GM18519 (cell line): ENCODE data around the gene MXRA7.
A peak's percentile ranks its signal among the peaks of the same experiment; 100 is the strongest.
"Not testable (repeated sequence)": the region's sequence is repeated elsewhere in the genome, so short reads cannot be mapped to it uniquely, and the experiment has no call there.

Experiments used
- ATAC-seq: cut with Tn5 transposase; IDR thresholded peaks from one replicate; pipeline ENCODE4 v1.9.1; 2021; ENCODE audit warnings: mild to moderate bottlenecking, moderate library complexity; ENCODE audit not compliant: unreplicated experiment, low FRiP score

The MXRA7 gene

GRCh38 chr17:76736349-76737081 is 25.8 kb upstream of the MXRA7 start:
- ATAC-seq: peak; percentile 5

GRCh38 chr17:76735586-76736348 is 25.0 kb upstream of the MXRA7 start:
- ATAC-seq: no peak

- ATAC-seq: no peak
These were observed 24.2 kb upstream of the MXRA7 start for GRCh38 chr17:76735006-76735405.

- no peak for ATAC-seq
These were observed 23.5 kb upstream of the MXRA7 start for GRCh38 chr17:76734080-76734840.

GRCh38 chr17:76733618-76733957 is 22.8 kb upstream of the MXRA7 start:
- no peak for ATAC-seq

GRCh38 chr17:76732734-76733617 is 22.2 kb upstream of the MXRA7 start:
- no peak for ATAC-seq

GRCh38 chr17:76731800-76732733 is 21.3 kb upstream of the MXRA7 start:
- ATAC-seq: not testable (repeated sequence)

GRCh38 chr17:76727745-76728456 is 17.1 kb upstream of the MXRA7 start:
- no peak for ATAC-seq

GRCh38 chr17:76726776-76727718 is 16.3 kb upstream of the MXRA7 start, which contains the start of gene METTL23:
Gene METTL23 (plus strand): TSS chr17:76726839. CDS start chr17:76729711, 2,872 bp downstream.
- peak; percentile 38 for ATAC-seq

GRCh38 chr17:76726231-76726775 is 15.5 kb upstream of the MXRA7 start, which contains the start of gene JMJD6:
Gene JMJD6 (minus strand): TSS chr17:76726606. CDS start chr17:76726475, 131 bp downstream.
- ATAC-seq: peak; percentile 42

GRCh38 chr17:76725580-76726230 is 14.9 kb upstream of the MXRA7 start:
- ATAC-seq: peak; percentile 19

- ATAC-seq: no peak
These were observed 13.0 kb upstream of the MXRA7 start for GRCh38 chr17:76723812-76724211.

GRCh38 chr17:76722977-76723376 is 12.2 kb upstream of the MXRA7 start:
- not testable (repeated sequence) for ATAC-seq

GRCh38 chr17:76722279-76722678 is 11.5 kb upstream of the MXRA7 start:
- no peak for ATAC-seq

GRCh38 chr17:76721463-76721862 is 10.7 kb upstream of the MXRA7 start:
- ATAC-seq: no peak

GRCh38 chr17:76720941-76721340 is 10.2 kb upstream of the MXRA7 start:
- no peak for ATAC-seq
